OCI-LY1 (cell line): ENCODE results near the gene PBX3.

ENCODE experiments used
- H2AFZ ChIP-seq: fragments of 200-600 bp; sonication (generic), shearing (Covaris generic); 2 replicates; pipeline ENCODE4 v1.6.0; 2014; ENCODE audit warnings: antibody characterized with exemption, mild to moderate bottlenecking, low read length
- H3F3A ChIP-seq: fragments of 200-600 bp; sonication (generic), shearing (Covaris generic); 2 replicates; pipeline ENCODE4 v1.6.0; 2014; ENCODE audit warnings: mild to moderate bottlenecking, antibody characterized with exemption, low read length, moderate library complexity; ENCODE audit not compliant: insufficient read depth
- H3K27ac ChIP-seq: fragments of 200-600 bp; sonication (generic); 2 replicates; pipeline ENCODE4 v1.5.1; 2014; ENCODE audit warnings: low read length, mixed run types, mild to moderate bottlenecking, low read depth; ENCODE audit not compliant: poor library complexity, severe bottlenecking
- H3K27me3 ChIP-seq: fragments of 200-600 bp; sonication (generic); 2 replicates; pipeline ENCODE4 v1.6.0; 2014; ENCODE audit warnings: antibody characterized with exemption, mild to moderate bottlenecking, low read length, moderate library complexity; ENCODE audit not compliant: insufficient read depth
- H3K36me3 ChIP-seq: fragments of 200-600 bp; sonication (generic); 2 replicates; pipeline ENCODE4 v1.6.1; 2014; ENCODE audit warnings: mild to moderate bottlenecking, antibody characterized with exemption, low read length, moderate library complexity, mixed read lengths; ENCODE audit not compliant: insufficient read depth
- H3K4me1 ChIP-seq: fragments of 200-600 bp; sonication (generic); 2 replicates; pipeline ENCODE4 v1.5.1; 2014; ENCODE audit warnings: mild to moderate bottlenecking, low read length, moderate library complexity; ENCODE audit not compliant: insufficient read depth, severe bottlenecking
- H3K4me2 ChIP-seq: fragments of 200-600 bp; sonication (generic), shearing (Covaris generic); 2 replicates; pipeline ENCODE4 v1.6.1; 2014; ENCODE audit warnings: low read length
- H3K4me3 ChIP-seq: fragments of 200-600 bp; sonication (generic); 2 replicates; pipeline ENCODE4 v1.5.1; 2014; ENCODE audit warnings: low read length, low read depth, mild to moderate bottlenecking, mixed read lengths; ENCODE audit not compliant: poor library complexity, severe bottlenecking
- H3K79me2 ChIP-seq: fragments of 200-600 bp; shearing (Covaris generic); 2 replicates; pipeline ENCODE4 v1.6.1; 2016; ENCODE audit warnings: mixed run types, low read length, mixed read lengths; ENCODE audit not compliant: insufficient read depth
- H3K9ac ChIP-seq: fragments of 200-600 bp; sonication (generic), shearing (Covaris generic); 2 replicates; pipeline ENCODE4 v1.6.1; 2014; ENCODE audit warnings: mild to moderate bottlenecking, low read length, mixed read lengths
- H3K9me2 ChIP-seq: fragments of 200-600 bp; sonication (generic), shearing (Covaris generic); 2 replicates; pipeline ENCODE4 v1.6.1; 2014; ENCODE audit warnings: low read depth, mild to moderate bottlenecking, low read length, mixed read lengths
- H3K9me3 ChIP-seq: fragments of 200-600 bp; shearing (Covaris generic); 2 replicates; pipeline ENCODE4 v1.6.1; 2014; ENCODE audit warnings: low read length, mixed read lengths
- H4K20me1 ChIP-seq: fragments of 200-600 bp; sonication (generic), shearing (Covaris generic); 2 replicates; pipeline ENCODE4 v1.6.0; 2016; ENCODE audit warnings: mild to moderate bottlenecking, low read length; ENCODE audit not compliant: insufficient read depth
- EZH2 ChIP-seq: fragments of 200-600 bp; sonication (generic), shearing (Covaris generic); IDR thresholded peaks from 2 replicates; pipeline ENCODE4 v1.8.0; 2017; ENCODE audit warnings: borderline replicate concordance, mixed run types, mild to moderate bottlenecking, antibody characterized with exemption, low read length, moderate library complexity, mixed read lengths
- TF ChIP-seq, protein P1 (sequence below): fragments of 200-600 bp; sonication (generic), shearing (Covaris generic); IDR thresholded peaks from 2 replicates; pipeline ENCODE4 v1.5.1; 2017; ENCODE audit warnings: mild to moderate bottlenecking, antibody characterized with exemption, low read length, moderate library complexity, mixed read lengths

The PBX3 gene

GRCh38 chr9:125932012-125932411, 184.8 kb downstream of the PBX3 start:
- no peaks in the 10 kb centered on the region for H3K9me3 ChIP-seq
- no peaks in the 10 kb centered on the region for H4K20me1 ChIP-seq
- H3K36me3 ChIP-seq, result peaks cover 32% of the 10 kb centered on the region; the same call in 1 of the 2 replicates
- H2AFZ ChIP-seq, result no peak overlapping the region
- no peaks in the 10 kb centered on the region for H3K4me1 ChIP-seq
- no peaks in the 10 kb centered on the region for H3K27me3 ChIP-seq
- H3K27ac ChIP-seq, result no peak overlapping the region
- no peak for TF ChIP-seq EZH2
- TF ChIP-seq, protein P1, sequence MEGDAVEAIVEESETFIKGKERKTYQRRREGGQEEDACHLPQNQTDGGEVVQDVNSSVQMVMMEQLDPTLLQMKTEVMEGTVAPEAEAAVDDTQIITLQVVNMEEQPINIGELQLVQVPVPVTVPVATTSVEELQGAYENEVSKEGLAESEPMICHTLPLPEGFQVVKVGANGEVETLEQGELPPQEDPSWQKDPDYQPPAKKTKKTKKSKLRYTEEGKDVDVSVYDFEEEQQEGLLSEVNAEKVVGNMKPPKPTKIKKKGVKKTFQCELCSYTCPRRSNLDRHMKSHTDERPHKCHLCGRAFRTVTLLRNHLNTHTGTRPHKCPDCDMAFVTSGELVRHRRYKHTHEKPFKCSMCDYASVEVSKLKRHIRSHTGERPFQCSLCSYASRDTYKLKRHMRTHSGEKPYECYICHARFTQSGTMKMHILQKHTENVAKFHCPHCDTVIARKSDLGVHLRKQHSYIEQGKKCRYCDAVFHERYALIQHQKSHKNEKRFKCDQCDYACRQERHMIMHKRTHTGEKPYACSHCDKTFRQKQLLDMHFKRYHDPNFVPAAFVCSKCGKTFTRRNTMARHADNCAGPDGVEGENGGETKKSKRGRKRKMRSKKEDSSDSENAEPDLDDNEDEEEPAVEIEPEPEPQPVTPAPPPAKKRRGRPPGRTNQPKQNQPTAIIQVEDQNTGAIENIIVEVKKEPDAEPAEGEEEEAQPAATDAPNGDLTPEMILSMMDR, result no peak
- H3F3A ChIP-seq, result no peaks in the 10 kb centered on the region
- H3K79me2 ChIP-seq, result no peaks in the 10 kb centered on the region
- no peak overlapping the region for H3K9ac ChIP-seq
- no peak overlapping the region for H3K4me2 ChIP-seq
- no peaks in the 10 kb centered on the region for H3K9me2 ChIP-seq
- no peak overlapping the region for H3K4me3 ChIP-seq

DNA sequence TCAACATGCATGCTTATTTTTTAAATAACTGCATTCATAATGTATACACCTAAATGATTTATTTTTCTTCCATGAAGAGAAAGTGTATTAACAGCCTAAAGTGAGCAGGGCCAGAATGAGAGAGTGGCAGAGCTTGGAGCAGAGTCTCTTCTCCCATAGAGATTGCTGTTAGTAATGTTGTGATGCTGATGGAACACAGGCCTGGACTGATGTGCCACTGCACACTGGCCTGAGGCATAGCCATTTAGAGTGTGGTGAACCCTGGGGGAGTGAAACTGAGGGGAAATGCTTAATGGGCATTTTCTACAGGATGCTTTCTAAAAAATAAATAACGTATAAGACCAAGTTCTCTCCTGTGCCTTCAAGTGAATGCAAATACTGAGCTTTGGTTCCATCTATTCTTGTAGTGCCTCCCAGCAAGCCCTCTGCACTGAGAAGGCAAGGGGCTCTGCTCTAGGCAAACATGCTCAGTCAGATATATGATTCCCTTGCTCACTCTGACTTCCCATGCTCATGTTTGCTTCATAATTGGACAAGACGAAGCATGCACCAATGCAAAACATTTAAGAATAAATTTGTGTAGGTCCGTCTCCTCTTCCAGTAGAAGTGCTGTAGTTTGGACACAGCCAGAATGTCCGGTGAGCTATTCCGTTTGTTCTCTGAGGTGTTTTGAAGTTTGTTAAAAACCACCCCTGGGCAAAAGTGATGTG, 185.7 kb downstream of the PBX3 start:
- Histone ChIP-seq H3K79me2 (no peaks in the 10 kb centered on the region), H2AFZ (no peak overlapping the region), H3K9ac (no peak overlapping the region), H3K27me3 (no peaks in the 10 kb centered on the region), H3K27ac (no peak overlapping the region), H3K4me1 (no peaks in the 10 kb centered on the region), H3K4me3 (no peak overlapping the region), H3K36me3 (peaks cover 36% of the 10 kb centered on the region; the same call in 1 of the 2 replicates), H3K9me2 (no peaks in the 10 kb centered on the region), H4K20me1 (no peaks in the 10 kb centered on the region), H3K9me3 (no peaks in the 10 kb centered on the region), H3K4me2 (no peak overlapping the region), H3F3A (no peaks in the 10 kb centered on the region)
- TF ChIP-seq EZH2, result no peak
- TF ChIP-seq, protein P1, result no peak

GRCh38 chr9:125942125-125942524, 195.0 kb downstream of the PBX3 start:
- no peaks in the 10 kb centered on the region for H3K4me1 ChIP-seq
- peaks cover 16% of the 10 kb centered on the region; the same call in 1 of the 2 replicates for H3K9me3 ChIP-seq
- no peak overlapping the region for H3K27ac ChIP-seq
- no peak overlapping the region for H3K9ac ChIP-seq
- no peak overlapping the region for H3K4me3 ChIP-seq
- H3F3A ChIP-seq, result no peaks in the 10 kb centered on the region
- no peaks in the 10 kb centered on the region for H3K27me3 ChIP-seq
- H3K4me2 ChIP-seq, result no peak overlapping the region
- peaks cover 31% of the 10 kb centered on the region for H3K36me3 ChIP-seq
- TF ChIP-seq, protein P1, result no peak
- TF ChIP-seq EZH2, result no peak
- H4K20me1 ChIP-seq, result no peaks in the 10 kb centered on the region
- H3K9me2 ChIP-seq, result no peaks in the 10 kb centered on the region
- no peak overlapping the region for H2AFZ ChIP-seq
- H3K79me2 ChIP-seq, result no peaks in the 10 kb centered on the region
